ENCODE results near the gene DMGDH.

DNA sequence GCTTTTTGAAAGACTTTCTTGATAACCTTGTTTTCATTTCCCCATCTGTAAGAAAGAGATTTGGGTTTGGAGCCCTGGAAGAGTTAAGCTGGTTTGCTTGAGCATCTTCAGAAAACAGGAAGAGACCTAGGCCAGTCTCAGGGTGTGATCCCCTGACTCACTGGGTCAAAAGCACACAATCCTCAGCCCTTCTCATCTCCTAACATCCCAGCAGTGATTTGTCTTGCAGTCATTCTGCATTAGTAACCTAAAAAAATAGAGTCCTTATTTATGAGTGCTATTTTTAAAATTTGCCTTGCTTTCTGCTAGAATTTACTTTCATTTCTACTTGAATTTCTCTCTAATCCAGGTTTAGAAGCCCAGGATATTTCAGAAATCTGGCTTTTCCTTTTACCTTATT, 68.0 kb downstream of the DMGDH start:
- TF ChIP-seq POLR2AphosphoS5 (IDR thresholded peaks at IDR 0.05; ENCODE audit: low read depth, low read length) (no peak), POLR2A (IDR thresholded peaks at IDR 0.05; ENCODE audit: low read depth, low read length) (no peak), TAF1 (IDR thresholded peaks at IDR 0.05; ENCODE audit: borderline replicate concordance, low read depth, low read length) (no peak)

Data from GM12892 (cell line).